ENCODE data around the gene AGBL1.

GRCh38 chr15:86125775-86126174 is 46.1 kb downstream of the AGBL1 start:
- TF ChIP-seq EP300 (IDR thresholded peaks at IDR 0.05), result no peak
- no peak for TF ChIP-seq CTCF (IDR thresholded peaks at IDR 0.05)
